ENCODE data around the gene PML. TPM values are rescaled to one million over a fixed set of nuclear protein-coding genes. Genes with fewer than 3 reads are reported as not detected.

Gene PML
- total RNA-seq, 2 donors from 2014 or later: 26.5 to 28.9 TPM

- 93 to 96% methylated on average over 22 to 27 of the region's 27 CpGs for WGBS, 2 experiments (ENCODE audit: insufficient coverage in 1 of 2, insufficient read length in 1 of 2)
- peaks cover 9% of the 10 kb centered on the region for H3K4me1 Mint-ChIP-seq
- H3K4me3 Mint-ChIP-seq: no peak overlapping the region
- H3K36me3 ChIP-seq (ENCODE audit: control insufficient read depth, insufficient read depth, low read length): peaks cover 13% of the 10 kb centered on the region
- peaks cover 4% of the 10 kb centered on the region for H3K27me3 Mint-ChIP-seq (ENCODE audit: insufficient read depth)
- H3K27me3 ChIP-seq (ENCODE audit: control insufficient read depth, insufficient read depth, low read length, poor library complexity, severe bottlenecking): no peaks in the 10 kb centered on the region
- H3K9ac ChIP-seq (ENCODE audit: extremely low read depth, low read length, poor library complexity, severe bottlenecking): no peak overlapping the region
- H3K9me3 Mint-ChIP-seq: no peaks in the 10 kb centered on the region
- no peak overlapping the region for H3K27ac Mint-ChIP-seq
- TF ChIP-seq CTCF (conservative IDR thresholded peaks at IDR 0.05): no peak
- no peak overlapping the region for H3K4me3 ChIP-seq (ENCODE audit: low read length)
- DNase-seq: no peak
- no peaks in the 10 kb centered on the region for H3K9me3 ChIP-seq (ENCODE audit: control insufficient read depth, low read length)
- no peaks in the 10 kb centered on the region for H3K4me1 ChIP-seq (ENCODE audit: control insufficient read depth, insufficient read depth, low read length)
- no peak overlapping the region for H3K27ac ChIP-seq (ENCODE audit: low read depth, low read length)
- H3K36me3 Mint-ChIP-seq (ENCODE audit: low read depth): peaks cover 18% of the 10 kb centered on the region
These were observed 3.5 kb downstream of the PML start for GRCh38 chr15:73997986-73998385.

GRCh38 chr15:74006774-74007639 lies 12.5 kb downstream of the PML start:
- Histone ChIP-seq H3K27me3 (ENCODE audit: control insufficient read depth, insufficient read depth, low read length, poor library complexity, severe bottlenecking) (no peaks in the 10 kb centered on the region), H3K36me3 (ENCODE audit: control insufficient read depth, insufficient read depth, low read length) (peaks cover 25% of the 10 kb centered on the region), H3K4me1 (ENCODE audit: control insufficient read depth, insufficient read depth, low read length) (no peaks in the 10 kb centered on the region), H3K9ac (ENCODE audit: extremely low read depth, low read length, poor library complexity, severe bottlenecking) (no peak overlapping the region), H3K4me3 (ENCODE audit: low read length) (no peak overlapping the region), H3K9me3 (ENCODE audit: control insufficient read depth, low read length) (no peaks in the 10 kb centered on the region), H3K27ac (ENCODE audit: low read depth, low read length) (no peak overlapping the region)
- H3K27me3 Mint-ChIP-seq (ENCODE audit: insufficient read depth): no peaks in the 10 kb centered on the region
- H3K4me3 Mint-ChIP-seq: no peak overlapping the region
- WGBS, 2 experiments (ENCODE audit: insufficient coverage in 1 of 2, insufficient read length in 1 of 2): 91 to 96% methylated on average over 9 to 11 of the region's 11 CpGs
- H3K36me3 Mint-ChIP-seq (ENCODE audit: low read depth): peaks cover 42% of the 10 kb centered on the region
- peaks cover 9% of the 10 kb centered on the region for H3K4me1 Mint-ChIP-seq
- no peak overlapping the region for H3K27ac Mint-ChIP-seq
- no peaks in the 10 kb centered on the region for H3K9me3 Mint-ChIP-seq
- DNase-seq: no peak
- no peak for TF ChIP-seq CTCF (conservative IDR thresholded peaks at IDR 0.05)

GRCh38 chr15:74007820-74008371 lies 13.4 kb downstream of the PML start:
- Histone ChIP-seq H3K27ac (ENCODE audit: low read depth, low read length) (no peak overlapping the region), H3K4me1 (ENCODE audit: control insufficient read depth, insufficient read depth, low read length) (no peaks in the 10 kb centered on the region), H3K36me3 (ENCODE audit: control insufficient read depth, insufficient read depth, low read length) (peaks cover 25% of the 10 kb centered on the region), H3K27me3 (ENCODE audit: control insufficient read depth, insufficient read depth, low read length, poor library complexity, severe bottlenecking) (no peaks in the 10 kb centered on the region), H3K9me3 (ENCODE audit: control insufficient read depth, low read length) (no peaks in the 10 kb centered on the region), H3K4me3 (ENCODE audit: low read length) (no peak overlapping the region), H3K9ac (ENCODE audit: extremely low read depth, low read length, poor library complexity, severe bottlenecking) (no peak overlapping the region)
- Mint-ChIP-seq H3K36me3 (ENCODE audit: low read depth) (peaks cover 42% of the 10 kb centered on the region), H3K4me1 (peaks cover 9% of the 10 kb centered on the region), H3K4me3 (no peak overlapping the region), H3K27ac (no peak overlapping the region), H3K27me3 (ENCODE audit: insufficient read depth) (no peaks in the 10 kb centered on the region), H3K9me3 (no peaks in the 10 kb centered on the region)
- no peak for TF ChIP-seq CTCF (conservative IDR thresholded peaks at IDR 0.05)
- no peak for DNase-seq
- 76 to 90% methylated on average over 4 to 5 of the region's 5 CpGs for WGBS, 2 experiments (ENCODE audit: insufficient coverage in 1 of 2, insufficient read length in 1 of 2)
